Suprapubic skin (tissue), 4 donors: ENCODE measurements around the gene AGTPBP1. TPM values are rescaled to one million over a fixed set of nuclear protein-coding genes. Genes with fewer than 3 reads are reported as not detected.

Source experiments
- DNase-seq, 2 donors: peaks; one replicate each; pipeline ENCODE4 v3.0.0-alpha.2; 2019; ENCODE audit warnings: low spot score in 2 of 2
- H3K27ac ChIP-seq: fragments of 200-600 bp; sonication (generic); one replicate; pipeline ENCODE4 v1.5.1; 2019
- H3K27me3 ChIP-seq: fragments of 200-600 bp; sonication (generic); one replicate; pipeline ENCODE4 v1.5.1; 2019
- H3K36me3 ChIP-seq: fragments of 200-600 bp; sonication (generic); one replicate; pipeline ENCODE4 v1.5.1; 2019
- H3K4me1 ChIP-seq: fragments of 200-600 bp; sonication (generic); one replicate; pipeline ENCODE4 v1.5.1; 2019
- H3K4me3 ChIP-seq: fragments of 200-600 bp; sonication (generic); one replicate; pipeline ENCODE4 v1.5.1; 2019; ENCODE audit warnings: mild to moderate bottlenecking
- H3K9me3 ChIP-seq: fragments of 200-600 bp; sonication (generic); one replicate; pipeline ENCODE4 v1.5.1; 2019
- CTCF ChIP-seq, 2 donors: fragments of 200-600 bp in 1 of 2; fragments of 450-650 bp in 1 of 2; sonication (generic) in 1 of 2; IDR thresholded peaks; one replicate each; pipeline ENCODE4 v1.5.1; 2016 to 2019; ENCODE audit warnings: antibody characterized with exemption in 2 of 2, mild to moderate bottlenecking in 1 of 2, moderate library complexity in 1 of 2
- EP300 ChIP-seq: sonication (generic); formaldehyde crosslinking; IDR thresholded peaks from one replicate; pipeline ENCODE4 v1.6.1; 2017; ENCODE audit warnings: antibody characterized with exemption
- POLR2A ChIP-seq, 2 donors: fragments of 450-650 bp; IDR thresholded peaks; one replicate each; pipeline ENCODE4 v1.6.1; 2017; ENCODE audit warnings: antibody characterized with exemption in 2 of 2, mild to moderate bottlenecking in 2 of 2, moderate library complexity in 2 of 2
- POLR2AphosphoS5 ChIP-seq, 3 donors: sonication (generic); formaldehyde crosslinking; IDR thresholded peaks; one replicate each; pipeline ENCODE4 v1.6.1; 2017; ENCODE audit warnings: antibody characterized with exemption in 3 of 3
- WGBS: methylation state at CpG from one replicate; pipeline ENCODE4 v1.1.5; 2018; 5-methylcytosine and 5-hydroxymethylcytosine counted together
- total RNA-seq, 4 donors: library from RNA; depleted of rRNA; stranded (reverse); fragments of >200 nt; gene quantifications; one replicate each; pipeline ENCODE4 v1.1.0, GENCODE V29; 2016

AGTPBP1 gene
- total RNA-seq, 4 donors from 2014 or later = 12.0 to 19.4 (median 15.7) TPM

GRCh38 chr9:85502815-85503655 lies 238.7 kb downstream of the AGTPBP1 start:
- TF ChIP-seq EP300 (no peak), POLR2A (IDR thresholded peaks at IDR 0.05) (no peak), POLR2AphosphoS5 (IDR thresholded peaks at IDR 0.05) (no peak), CTCF (IDR thresholded peaks at IDR 0.05) (no peak)
- WGBS = 94% methylated on average over 4 of the region's 4 CpGs
- H3K27me3 ChIP-seq = no peaks in the 10 kb centered on the region
- no peaks in the 10 kb centered on the region for H3K9me3 ChIP-seq
- no peaks in the 10 kb centered on the region for H3K4me1 ChIP-seq
- no peak for DNase-seq
- H3K27ac ChIP-seq = no peak overlapping the region
- H3K4me3 ChIP-seq = no peak overlapping the region
- no peaks in the 10 kb centered on the region for H3K36me3 ChIP-seq

GRCh38 chr9:85501882-85502281 lies 239.9 kb downstream of the AGTPBP1 start:
- Histone ChIP-seq H3K27ac (no peak overlapping the region), H3K36me3 (no peaks in the 10 kb centered on the region), H3K27me3 (no peaks in the 10 kb centered on the region), H3K9me3 (no peaks in the 10 kb centered on the region), H3K4me3 (no peak overlapping the region), H3K4me1 (no peaks in the 10 kb centered on the region)
- 100% methylated on average over 1 of the region's 1 CpG for WGBS
- TF ChIP-seq POLR2AphosphoS5 (IDR thresholded peaks at IDR 0.05) = no peak
- no peak for TF ChIP-seq POLR2A (IDR thresholded peaks at IDR 0.05)
- no peak for TF ChIP-seq CTCF (IDR thresholded peaks at IDR 0.05)
- no peak for TF ChIP-seq EP300
- DNase-seq = no peak

DNA sequence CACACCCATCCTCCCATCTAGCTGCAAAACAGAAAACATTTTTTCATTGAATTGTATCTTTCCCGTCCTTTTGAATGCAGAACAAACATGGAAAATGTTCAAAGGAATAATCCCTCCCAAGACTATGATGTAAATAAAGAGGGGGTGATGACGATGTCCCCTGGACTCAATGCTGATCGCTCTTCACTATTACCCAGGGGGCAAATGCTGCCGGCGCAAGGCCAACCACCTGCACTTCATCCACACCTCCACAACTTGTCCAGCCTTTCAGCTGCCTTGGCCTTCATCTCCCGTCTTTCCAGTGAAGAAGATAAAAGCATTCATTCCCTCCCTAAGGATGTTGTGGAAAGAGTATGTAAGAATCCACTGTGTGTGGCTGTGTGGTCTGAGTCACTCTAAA lies 240.3 kb downstream of the AGTPBP1 start:
- no peaks in the 10 kb centered on the region for H3K36me3 ChIP-seq
- DNase-seq = no peak
- 64% methylated on average over 6 of the region's 6 CpGs for WGBS
- H3K9me3 ChIP-seq = no peaks in the 10 kb centered on the region
- TF ChIP-seq POLR2A (IDR thresholded peaks at IDR 0.05) = no peak
- no peak for TF ChIP-seq CTCF (IDR thresholded peaks at IDR 0.05)
- TF ChIP-seq POLR2AphosphoS5 (IDR thresholded peaks at IDR 0.05) = no peak
- no peak for TF ChIP-seq EP300
- H3K4me3 ChIP-seq = no peak overlapping the region
- no peak overlapping the region for H3K27ac ChIP-seq
- H3K27me3 ChIP-seq = no peaks in the 10 kb centered on the region
- no peaks in the 10 kb centered on the region for H3K4me1 ChIP-seq

Other genes with a start within 250 kb of the AGTPBP1 start
- 10 to 100 TPM; 10.5 to 29.2 (median 13.2) TPM for gene NAA35, start 199.2 kb upstream of the AGTPBP1 start, total RNA-seq